ENCODE measurements around the gene GAS6. TPM values are rescaled to one million over a fixed set of nuclear protein-coding genes. Genes with fewer than 3 reads are reported as not detected.

GAS6 gene
- 18.0 and 37.2 TPM in 2 replicates for total RNA-seq (2011; cell fraction: chromatin; rRNA removed; ENCODE audit: low replicate concordance)
- total RNA-seq (2011; cell fraction: nucleolus; rRNA removed) = 25.2 and 27.5 TPM in 2 replicates
- total RNA-seq (2011; cell fraction: nucleoplasm; rRNA removed) = 19.7 and 20.2 TPM in 2 replicates
- total RNA-seq (2014; rRNA removed) = 8.4 and 8.8 TPM in 2 replicates
- 0.99 and 1.7 TPM in 2 replicates for total RNA-seq (2014; rRNA removed; fragmentation: Illumina TruSeq; extraction: Trizol)
- 4.2 and 4.6 TPM in 2 replicates for total RNA-seq (2015; rRNA removed; fragmentation: Illumina TruSeq; extraction: Trizol)
- total RNA-seq (2021) = 9.6 and 9.7 TPM in 2 replicates
- 4.9 and 8.8 TPM in 2 replicates for polyA plus RNA-seq (2011; rRNA removed)
- polyA plus RNA-seq (2011; cell fraction: cytosol; rRNA removed) = 9.4 and 10.6 TPM in 2 replicates
- polyA plus RNA-seq (2011; cell fraction: nucleus; rRNA removed) = 24.5 and 26.4 TPM in 2 replicates
- polyA plus RNA-seq (2012) = 10.4 and 26.9 TPM in 2 replicates
- polyA plus RNA-seq (2014; fragmentation: Illumina TruSeq; extraction: Trizol) = 4.4 and 6.1 TPM in 2 replicates
- under 1 TPM in 1 of 2 experiments, not detected in 1; 0.14 TPM for polyA plus RNA-seq (2014; fragmentation: Nextera tagmentation; extraction: Ambion mirVana)
- polyA plus RNA-seq (2014; rRNA removed) = 9.7 and 10.9 TPM in 2 replicates
- polyA minus RNA-seq (2011; rRNA and poly(A)+ RNA removed) = 2.0 and 2.2 TPM in 2 replicates
- polyA minus RNA-seq (2011; cell fraction: cytosol; rRNA and poly(A)+ RNA removed) = 2.3 and 4.6 TPM in 2 replicates
- polyA minus RNA-seq (2011; cell fraction: nucleus; rRNA and poly(A)+ RNA removed) = 2.8 and 4.3 TPM in 2 replicates
- Bru-seq, nascent RNA = percentile 49 among the genes with signal in this experiment
- BruChase-seq, experiment 1, labeled RNA remaining after a 2-hour chase = percentile 48 among the genes with signal in this experiment
- percentile 54 among the genes with signal in this experiment for BruChase-seq, experiment 2, labeled RNA remaining after a 6-hour chase
- long read RNA-seq, experiment 1, transcript GAS6-204 (1 exons, 2,646 nt) = major isoform, 34 of 70 reads
- long read RNA-seq, experiment 1, transcript GAS6-201 (15 exons, 2,490 nt) = minor isoform, 11 of 70 reads
- long read RNA-seq, experiment 1, partial matches to known transcripts = 15 of 70 reads
- long read RNA-seq, experiment 1, other reads (novel, unspliced or antisense) = 8 of 70 reads
- long read RNA-seq, experiment 2, partial matches to known transcripts = 3 of 10 reads
- long read RNA-seq, experiment 2, other reads (novel, unspliced or antisense) = 4 of 10 reads
- long read RNA-seq, experiment 3, partial matches to known transcripts = 1 of 5 reads
- long read RNA-seq, experiment 3, other reads (novel, unspliced or antisense) = 1 of 5 reads

DNA sequence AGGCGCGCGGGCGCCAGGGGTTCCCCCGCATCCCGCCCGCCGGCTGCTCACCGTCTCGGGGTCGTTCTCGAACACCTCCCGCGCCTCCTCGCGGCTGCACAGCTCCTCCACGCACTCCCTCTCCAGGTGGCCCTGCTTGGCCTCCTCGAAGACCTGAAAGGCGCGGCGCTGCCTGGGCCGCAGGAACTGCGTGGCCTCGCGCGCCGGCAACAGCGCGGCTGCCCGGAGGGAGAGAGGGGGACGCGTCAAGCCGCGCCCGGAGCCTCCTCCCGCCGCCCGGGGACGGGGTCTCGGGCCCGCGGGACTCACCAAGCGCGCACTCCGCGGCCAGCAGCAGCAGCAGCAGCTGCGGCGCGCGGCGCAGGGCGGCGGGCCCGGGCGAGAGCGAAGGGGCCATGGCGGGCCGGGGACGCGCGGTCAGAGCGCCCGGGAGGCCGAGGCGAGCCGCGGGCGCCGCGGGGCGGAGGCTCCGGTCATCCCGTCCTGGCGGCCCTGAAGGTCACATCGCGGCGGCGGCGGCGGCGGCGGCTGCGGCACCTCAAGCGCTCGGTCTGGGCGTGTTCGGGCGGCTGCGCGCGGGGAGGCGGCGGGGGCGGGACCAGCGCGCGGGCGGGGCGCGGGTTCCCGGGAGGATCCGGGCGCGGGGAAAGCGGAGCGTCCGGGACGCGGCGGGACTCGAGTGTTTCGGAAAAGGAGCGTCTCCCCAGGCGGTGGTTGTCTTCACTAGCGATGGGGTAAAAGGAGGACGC, at the start of gene GAS6:
Gene GAS6, minus strand, starts transcription at position 553 of the 749 bp plus-strand sequence. Its CDS starts 156 bp downstream, at position 397.
- in situ Hi-C loops (cut with MboI) = no loop called here
- H3K9ac ChIP-seq (ENCODE audit: insufficient read depth in 1 of 2, low read depth in 2 of 2, low read length in 2 of 2) = peak within 1 kb of the TSS; percentile 46 to 88
- CTCF ChIA-PET (ENCODE audit: low intra/inter-chr PET ratio) = no interaction called here
- TF ChIP-seq MAZ (CRISPR knock-in tag; conservative IDR thresholded peaks at IDR 0.05 in 1 of 2, IDR thresholded peaks at IDR 0.05 in 1 of 2) (no peak), U2AF1 (optimal IDR thresholded peaks at IDR 0.05; ENCODE audit: low read depth, low read length) (no peak), CTBP1 (IDR thresholded peaks at IDR 0.05; ENCODE audit: borderline replicate concordance) (peak; percentile 27; the same call in 1 of the 2 replicates), CBX3 (IDR thresholded peaks at IDR 0.05; ENCODE audit: borderline replicate concordance in 1 of 2, low read length in 2 of 2) (no peak), TBL1XR1 (IDR thresholded peaks at IDR 0.05; ENCODE audit: low read length in 2 of 2) (no peak), CCNT2 (IDR thresholded peaks at IDR 0.05; ENCODE audit: borderline replicate concordance, extremely low read depth, insufficient read length, low read depth, low read length) (peak; percentile 55), KAT2B (IDR thresholded peaks at IDR 0.05; ENCODE audit: low read depth, low read length) (no peak), NR4A1 (CRISPR knock-in tag; IDR thresholded peaks at IDR 0.05) (no peak), NR4A1 (tag; IDR thresholded peaks at IDR 0.05) (no peak), SREBF1 (IDR thresholded peaks at IDR 0.05; ENCODE audit: borderline replicate concordance, low read depth, low read length) (no peak), TCF7L2 (IDR thresholded peaks at IDR 0.05; ENCODE audit: low read depth, low read length) (no peak), ZFX (CRISPR knock-in tag; IDR thresholded peaks at IDR 0.05) (peak; percentile 41; the same call in 1 of the 2 replicates), ZNF24 (IDR thresholded peaks at IDR 0.05) (no peak)
- TF ChIP-seq, protein P1, sequence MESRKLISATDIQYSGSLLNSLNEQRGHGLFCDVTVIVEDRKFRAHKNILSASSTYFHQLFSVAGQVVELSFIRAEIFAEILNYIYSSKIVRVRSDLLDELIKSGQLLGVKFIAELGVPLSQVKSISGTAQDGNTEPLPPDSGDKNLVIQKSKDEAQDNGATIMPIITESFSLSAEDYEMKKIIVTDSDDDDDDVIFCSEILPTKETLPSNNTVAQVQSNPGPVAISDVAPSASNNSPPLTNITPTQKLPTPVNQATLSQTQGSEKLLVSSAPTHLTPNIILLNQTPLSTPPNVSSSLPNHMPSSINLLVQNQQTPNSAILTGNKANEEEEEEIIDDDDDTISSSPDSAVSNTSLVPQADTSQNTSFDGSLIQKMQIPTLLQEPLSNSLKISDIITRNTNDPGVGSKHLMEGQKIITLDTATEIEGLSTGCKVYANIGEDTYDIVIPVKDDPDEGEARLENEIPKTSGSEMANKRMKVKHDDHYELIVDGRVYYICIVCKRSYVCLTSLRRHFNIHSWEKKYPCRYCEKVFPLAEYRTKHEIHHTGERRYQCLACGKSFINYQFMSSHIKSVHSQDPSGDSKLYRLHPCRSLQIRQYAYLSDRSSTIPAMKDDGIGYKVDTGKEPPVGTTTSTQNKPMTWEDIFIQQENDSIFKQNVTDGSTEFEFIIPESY (CRISPR knock-in tag; IDR thresholded peaks at IDR 0.05) = no peak

More for the DNA sequence above, at the start of gene GAS6:
- Histone ChIP-seq H3K9me3 (replicated peaks; ENCODE audit: control insufficient read depth, insufficient read depth, low read depth, low read length) (peaks cover 2% of the 10 kb centered on the region), H2AFZ (ENCODE audit: low read depth, low read length) (peak within 1 kb of the TSS; percentile 81), H3K4me3 (peak within 1 kb of the TSS; percentile 56), H3K36me3 (ENCODE audit: control insufficient read depth, insufficient read depth, low read length) (peaks cover 2% of the 10 kb centered on the region; the same call in 1 of the 3 replicates), H3K27me3 (ENCODE audit: control insufficient read depth in 2 of 2, insufficient read depth in 2 of 2, low read length in 2 of 2) (no peaks in the 10 kb centered on the region; a peak in 1 of 5 replicates), H3K27ac (ENCODE audit: extremely low read depth, low read depth, low read length) (peak within 1 kb of the TSS; percentile 41; the same call in 1 of the 3 replicates), H3K4me1 (replicated peaks in 1 of 2; ENCODE audit: control insufficient read depth in 2 of 2, insufficient read depth in 2 of 2, low read length in 2 of 2) (peaks cover 20 to 49% of the 10 kb centered on the region in 2 experiments; a peak in 4 of 5 replicates), H3K9me1 (ENCODE audit: control insufficient read depth, insufficient read depth, low read length) (no peaks in the 10 kb centered on the region), H3K4me2 (ENCODE audit: insufficient read depth, low read length) (peak within 1 kb of the TSS; percentile 83), H3K79me2 (ENCODE audit: control insufficient read depth, insufficient read depth, low read length) (peaks cover 19% of the 10 kb centered on the region; the same call in 2 of the 3 replicates), H4K20me1 (replicated peaks; ENCODE audit: control insufficient read depth, insufficient read depth, low read length) (no peaks in the 10 kb centered on the region)
- DNase-seq (ENCODE audit: extremely low read depth in 1 of 4, low spot score in 3 of 4) (peak; percentile 49 to 70 (median 64)), ATAC-seq (peak; percentile 60), FAIRE-seq (no peak)
- intact Hi-C loops (cut with micrococcal nuclease) = no loop called here
- 0% methylated on average over 18 of the region's 116 CpGs for WGBS (ENCODE audit: insufficient coverage, low coverage, missing lambda C conversion rate)
- BruUV-seq (replicated peaks) = no TSS peak
- POLR2A ChIA-PET = interaction anchor here (1.2 kb wide), 1 partner anchor 10 kb away, joined by 5 read pairs; no protein-coding TSS in a partner anchor

Measured in K562 (cell line).